Stimulated activated CD4-positive, alpha-beta T cell treated with anti-CD3 and anti-CD28 coated beads, Interleukin-15, amount 100 ng/mL, for 48 hours (primary cell): Measurements from ENCODE around the gene THRAP3.

Experiments used
- DNase-seq, 2 donors: peaks; one replicate each; pipeline ENCODE4 v3.0.0-alpha.2; 2020; ENCODE audit warnings: low read depth in 2 of 2

Gene THRAP3

DNA sequence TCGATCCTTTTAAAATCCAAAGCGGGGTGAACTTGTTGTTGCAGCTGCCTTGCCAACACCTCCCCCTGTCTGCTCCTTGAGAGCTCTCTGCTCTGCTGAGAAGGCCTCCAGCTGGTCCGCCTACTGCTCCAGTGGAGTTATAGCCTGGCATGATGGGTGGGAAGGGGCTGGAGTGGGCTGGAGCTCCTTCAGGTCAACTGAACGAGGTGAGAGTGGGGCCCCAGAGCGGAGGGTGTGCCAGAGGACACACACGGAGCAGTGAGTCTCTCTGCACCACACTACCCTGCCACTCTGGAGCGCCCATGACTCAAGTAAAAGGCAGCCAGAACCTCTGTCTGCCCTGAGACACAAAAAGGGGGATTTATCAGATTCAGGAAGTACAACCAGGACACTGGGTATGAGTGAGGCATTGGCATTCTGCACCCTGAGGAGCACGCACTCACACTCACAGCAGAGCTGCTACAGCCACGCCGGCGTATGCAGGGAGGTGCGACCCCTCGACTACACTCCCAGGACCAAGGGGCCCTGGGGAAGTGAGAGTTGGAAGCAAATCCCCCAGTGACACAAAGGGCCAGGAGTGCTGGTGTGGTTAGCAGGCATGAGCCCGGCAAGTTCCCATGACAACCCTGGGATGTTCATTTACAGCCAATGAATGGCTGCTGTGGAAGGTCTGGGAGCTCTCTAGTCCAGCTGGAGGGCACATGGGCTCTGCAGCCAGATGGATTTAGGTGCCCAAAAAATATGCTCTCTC, 127.2 kb downstream of the THRAP3 start:
- DNase-seq: no peak

DNA sequence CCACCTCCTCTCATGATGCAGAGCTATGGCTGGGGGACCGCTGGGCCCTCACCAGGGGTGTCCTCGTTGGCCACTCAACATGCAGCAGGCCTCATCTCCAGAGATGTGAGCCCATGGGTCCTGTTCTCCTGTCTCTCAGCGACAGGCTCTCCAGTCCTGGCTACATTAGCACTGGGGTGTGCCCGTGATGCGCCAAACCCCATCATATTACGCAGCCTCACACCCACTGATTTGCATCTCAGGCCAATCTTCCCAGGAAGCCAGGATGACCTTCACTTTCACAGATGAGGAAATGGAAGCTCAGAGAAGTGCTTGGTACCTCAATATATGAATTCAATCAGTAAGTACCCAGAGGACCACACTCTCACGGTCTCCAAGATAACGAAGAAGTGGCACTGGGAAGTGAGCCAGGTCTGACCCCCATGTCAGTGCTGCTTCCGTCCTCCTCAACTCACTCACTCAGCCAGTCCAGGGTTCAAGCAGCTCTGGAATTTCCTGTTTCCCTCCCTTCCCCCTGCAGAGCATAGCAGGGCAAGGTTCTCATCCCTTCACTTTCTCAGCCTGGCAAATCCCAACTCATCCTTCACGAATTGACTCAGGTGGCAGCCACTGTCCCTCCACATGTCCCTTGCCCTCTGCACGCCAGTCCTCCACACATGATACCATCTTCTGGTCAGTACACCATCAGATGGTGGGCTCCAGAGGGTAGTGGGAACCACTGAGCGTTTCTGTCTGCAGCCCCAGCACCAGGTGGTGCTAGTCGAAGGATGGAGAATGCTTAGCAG, 128.1 kb downstream of the THRAP3 start:
- DNase-seq: no peak

DNA sequence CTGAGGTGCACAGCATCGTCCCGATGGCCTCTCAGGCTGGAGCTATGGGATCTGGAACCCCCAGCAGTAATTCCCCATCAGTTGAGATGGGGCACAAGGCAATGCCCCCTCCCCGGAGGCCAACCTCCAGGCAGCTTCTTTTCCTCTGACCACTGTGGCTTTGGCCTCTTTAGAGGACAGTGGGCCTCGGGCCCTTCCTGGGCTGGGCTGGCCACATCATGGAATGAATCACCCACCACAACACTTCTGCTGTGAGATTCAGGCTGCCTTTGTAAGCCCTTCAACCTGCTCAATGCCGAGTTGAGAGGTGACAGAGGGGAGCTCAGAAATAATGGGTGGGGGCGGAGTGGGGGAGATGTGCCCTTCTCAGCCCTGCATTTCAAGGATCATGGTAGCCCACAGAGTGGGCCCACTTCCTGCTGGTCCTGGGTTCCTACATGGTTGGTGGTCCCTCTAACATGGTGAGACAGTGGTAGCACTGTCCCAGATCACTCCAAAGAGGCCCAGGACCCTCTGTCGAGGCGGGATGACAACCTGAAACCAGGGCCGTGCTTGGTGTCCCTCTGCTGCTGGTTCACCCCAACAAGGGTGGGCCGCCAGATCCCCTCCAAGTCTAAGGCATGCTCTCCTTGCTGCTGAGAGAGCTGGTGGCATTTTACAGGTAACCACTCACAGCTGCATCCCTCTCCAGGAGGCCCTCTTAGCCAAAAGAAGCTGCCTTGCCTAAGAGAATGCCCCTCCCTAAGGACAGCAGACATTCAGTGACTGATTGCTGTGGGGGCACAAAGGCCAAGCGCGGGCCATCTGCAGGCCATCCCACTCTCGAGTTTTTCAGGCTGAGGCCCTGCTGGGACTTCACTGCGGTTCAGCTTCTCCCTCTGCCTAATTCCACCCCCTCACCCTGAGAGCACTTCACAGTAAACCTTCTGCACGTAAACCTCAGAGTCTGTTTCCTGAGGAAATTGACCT, 129.0 kb downstream of the THRAP3 start:
- DNase-seq: no peak

DNA sequence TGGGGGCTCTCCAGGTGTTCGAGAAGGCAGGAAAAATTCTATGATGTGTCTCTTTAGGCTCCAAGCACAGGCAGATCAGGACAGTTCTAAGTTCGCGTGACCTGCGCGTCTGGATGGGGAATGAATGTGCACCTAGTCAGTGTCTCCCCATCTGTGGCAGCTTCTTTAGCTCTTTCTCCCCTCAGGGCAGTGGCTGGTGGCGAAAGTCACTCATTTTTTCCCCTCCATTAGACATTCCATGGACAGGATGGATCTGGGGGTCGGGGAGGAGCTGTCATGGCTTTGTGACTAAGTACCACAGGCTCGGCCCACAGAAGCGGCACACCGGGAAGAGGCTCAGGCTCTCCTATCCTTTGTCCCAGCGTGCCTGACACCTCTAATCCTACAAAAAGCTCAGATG, 130.2 kb downstream of the THRAP3 start:
- no peak for DNase-seq
